Epithelial cell of alveolus of lung (primary cell): Measurements from ENCODE around the gene KRT27. TPM values are rescaled to one million over a fixed set of nuclear protein-coding genes. Genes with fewer than 3 reads are reported as not detected.

Source experiments
- total RNA-seq: library from RNA; depleted of rRNA; stranded (reverse); fragments of >200 nt; gene quantifications from 2 replicates; pipeline ENCODE4 v1.2.1, GENCODE V29; 2015

The KRT27 gene, protein sequence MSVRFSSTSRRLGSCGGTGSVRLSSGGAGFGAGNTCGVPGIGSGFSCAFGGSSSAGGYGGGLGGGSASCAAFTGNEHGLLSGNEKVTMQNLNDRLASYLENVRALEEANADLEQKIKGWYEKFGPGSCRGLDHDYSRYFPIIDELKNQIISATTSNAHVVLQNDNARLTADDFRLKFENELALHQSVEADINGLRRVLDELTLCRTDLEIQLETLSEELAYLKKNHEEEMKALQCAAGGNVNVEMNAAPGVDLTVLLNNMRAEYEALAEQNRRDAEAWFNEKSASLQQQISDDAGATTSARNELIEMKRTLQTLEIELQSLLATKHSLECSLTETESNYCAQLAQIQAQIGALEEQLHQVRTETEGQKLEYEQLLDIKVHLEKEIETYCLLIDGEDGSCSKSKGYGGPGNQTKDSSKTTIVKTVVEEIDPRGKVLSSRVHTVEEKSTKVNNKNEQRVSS
- not detected in 2 replicates for total RNA-seq

DNA sequence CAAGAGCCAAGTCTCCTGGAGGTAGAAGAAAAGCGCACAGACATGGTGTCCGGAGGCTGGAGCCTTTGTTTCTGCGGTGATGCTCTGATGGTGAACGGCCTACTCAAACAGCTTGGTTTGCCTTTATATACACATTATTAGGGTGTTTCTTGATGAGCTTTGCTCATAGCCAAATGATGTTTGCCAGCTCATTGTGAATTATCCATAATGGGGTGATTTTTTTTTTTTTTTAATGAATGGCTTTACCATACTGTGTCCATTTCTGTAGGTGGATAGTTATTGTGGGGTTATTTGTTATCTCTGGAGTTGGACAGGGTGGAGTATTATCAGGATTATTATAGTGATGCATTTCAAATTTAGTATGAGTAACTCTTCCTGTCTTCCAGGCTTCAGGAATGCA lies at the start of gene KRT27:
KRT27 (minus strand) TSS at position 101 of the 400 bp plus-strand sequence; CDS start at position 44, 57 bp downstream.

GRCh38 chr17:40822132-40822812 lies 39.9 kb upstream of the KRT27 start, which contains the start of gene KRT10:
Gene KRT10 (minus strand): TSS chr17:40822614. CDS start chr17:40822585, 29 bp downstream.

DNA sequence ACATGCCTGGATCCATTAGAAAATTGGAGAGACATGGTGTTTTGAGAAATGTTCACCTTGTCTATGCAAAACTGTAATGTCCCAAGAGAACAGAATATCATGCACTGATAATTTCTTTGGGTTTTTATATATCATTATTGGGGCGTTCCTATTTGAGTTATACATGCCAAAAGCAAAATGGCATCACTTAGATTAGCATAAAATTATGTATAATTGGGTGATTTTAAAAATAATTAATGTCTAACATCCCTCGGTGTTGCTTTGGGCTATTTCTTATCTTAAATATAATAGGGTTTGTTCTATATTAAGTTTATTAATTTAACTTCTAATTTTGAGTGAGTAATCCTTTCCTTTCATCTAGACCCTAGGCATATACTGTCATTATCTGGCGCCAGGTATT lies 17.5 kb upstream of the KRT27 start, which contains the start of gene KRT28:
KRT28 (minus strand) TSS at position 101 of the 400 bp plus-strand sequence; CDS start at position 35, 66 bp downstream.

GRCh38 chr17:40772101-40772500 lies 10.2 kb downstream of the KRT27 start, which contains the start of gene KRT26:
Gene KRT26 (minus strand): TSS chr17:40772201. CDS start chr17:40772113, 88 bp downstream.

GRCh38 chr17:40755231-40755630 lies 27.1 kb downstream of the KRT27 start, which contains the start of gene KRT25:
Gene KRT25 (minus strand): TSS chr17:40755331. CDS start chr17:40755271, 60 bp downstream.

Other genes starting within 250 kb of the KRT27 start
- gene CCR7, start 217.1 kb downstream of the KRT27 start, total RNA-seq = 0.72 TPM in 1 of 2 replicates, not detected in the other
- gene SMARCE1, start 134.7 kb downstream of the KRT27 start, total RNA-seq = 64.8 and 120 TPM in 2 replicates
- gene KRT222, start 117.4 kb downstream of the KRT27 start, total RNA-seq = under 0.01 TPM in 1 of 2 replicates, not detected in the other
- not detected in 2 replicates for gene KRT24, start 78.8 kb downstream of the KRT27 start, total RNA-seq
- gene KRT25, start 27.2 kb downstream of the KRT27 start, total RNA-seq = not detected in 2 replicates
- gene KRT26, start 10.3 kb downstream of the KRT27 start, total RNA-seq = not detected in 2 replicates
- gene KRT28, start 17.4 kb upstream of the KRT27 start, total RNA-seq = not detected in 2 replicates
- 24.4 and 33.1 TPM in 2 replicates for gene KRT10, start 40.1 kb upstream of the KRT27 start, total RNA-seq
- gene KRT12, start 84.7 kb upstream of the KRT27 start, total RNA-seq = not detected in 2 replicates
- gene KRT20, start 102.7 kb upstream of the KRT27 start, total RNA-seq = not detected in 2 replicates
- gene KRT23, start 155.1 kb upstream of the KRT27 start, total RNA-seq = under 0.01 TPM in 1 of 2 replicates, not detected in the other
- 0.52 TPM in 1 of 2 replicates, not detected in the other for gene KRT39, start 184.4 kb upstream of the KRT27 start, total RNA-seq
- gene KRT40, start 201.8 kb upstream of the KRT27 start, total RNA-seq = not detected in 2 replicates
- gene KRTAP3-3, start 211.6 kb upstream of the KRT27 start, total RNA-seq = not detected in 2 replicates
- not detected in 2 replicates for gene KRTAP3-2, start 217.4 kb upstream of the KRT27 start, total RNA-seq
- gene KRTAP3-1, start 226.6 kb upstream of the KRT27 start, total RNA-seq = not detected in 2 replicates
- 10.1 TPM in 1 of 2 replicates, not detected in the other for gene KRTAP1-5, start 244.7 kb upstream of the KRT27 start, total RNA-seq
- gene KRTAP1-4, start 247.6 kb upstream of the KRT27 start, total RNA-seq = not detected in 2 replicates